ENCODE results near the gene SBF2.

DNA sequence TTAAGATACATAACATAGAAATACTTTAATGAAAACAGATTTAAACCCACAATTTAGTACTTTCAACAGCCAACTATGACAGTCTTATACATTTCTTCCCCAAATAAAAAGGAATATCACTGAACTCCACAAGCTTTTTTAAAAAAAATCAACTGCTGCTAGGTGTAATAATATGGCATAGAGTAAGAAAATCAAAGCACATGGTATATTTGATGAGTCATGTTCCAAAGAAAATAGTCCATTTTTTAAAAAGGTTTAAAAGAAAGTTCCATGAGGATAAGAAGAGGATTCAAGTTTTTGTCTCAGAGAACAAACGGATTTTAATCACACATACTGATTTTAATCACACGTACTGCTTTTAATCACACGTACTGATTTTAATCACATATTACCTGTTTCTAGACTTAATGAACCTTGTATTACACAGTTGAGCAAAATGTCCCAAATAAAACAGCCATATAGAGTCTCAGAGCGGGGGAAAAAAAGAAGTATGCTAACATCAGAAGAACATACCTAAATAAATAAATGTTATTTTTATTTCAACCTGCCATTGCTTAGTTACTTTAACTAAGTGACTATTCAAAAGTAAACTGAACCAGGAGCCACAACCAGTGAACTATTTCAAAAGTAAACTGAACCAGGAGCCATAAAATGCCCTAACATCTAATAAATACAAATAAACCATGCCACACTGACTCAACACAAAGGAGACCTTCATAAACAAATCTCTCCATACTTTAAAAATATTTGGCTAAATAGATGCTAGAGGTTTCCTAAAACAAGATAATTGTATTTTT lies 198.4 kb downstream of the SBF2 start:
- no peak for TF ChIP-seq NFIB (CRISPR knock-in tag; IDR thresholded peaks at IDR 0.05; ENCODE audit: borderline replicate concordance)
- TF ChIP-seq, protein P1, sequence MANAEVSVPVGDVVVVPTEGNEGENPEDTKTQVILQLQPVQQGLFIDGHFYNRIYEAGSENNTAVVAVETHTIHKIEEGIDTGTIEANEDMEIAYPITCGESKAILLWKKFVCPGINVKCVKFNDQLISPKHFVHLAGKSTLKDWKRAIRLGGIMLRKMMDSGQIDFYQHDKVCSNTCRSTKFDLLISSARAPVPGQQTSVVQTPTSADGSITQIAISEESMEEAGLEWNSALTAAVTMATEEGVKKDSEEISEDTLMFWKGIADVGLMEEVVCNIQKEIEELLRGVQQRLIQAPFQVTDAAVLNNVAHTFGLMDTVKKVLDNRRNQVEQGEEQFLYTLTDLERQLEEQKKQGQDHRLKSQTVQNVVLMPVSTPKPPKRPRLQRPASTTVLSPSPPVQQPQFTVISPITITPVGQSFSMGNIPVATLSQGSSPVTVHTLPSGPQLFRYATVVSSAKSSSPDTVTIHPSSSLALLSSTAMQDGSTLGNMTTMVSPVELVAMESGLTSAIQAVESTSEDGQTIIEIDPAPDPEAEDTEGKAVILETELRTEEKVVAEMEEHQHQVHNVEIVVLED (CRISPR knock-in tag; IDR thresholded peaks at IDR 0.05; ENCODE audit: borderline replicate concordance): no peak
- TF ChIP-seq, protein P2, sequence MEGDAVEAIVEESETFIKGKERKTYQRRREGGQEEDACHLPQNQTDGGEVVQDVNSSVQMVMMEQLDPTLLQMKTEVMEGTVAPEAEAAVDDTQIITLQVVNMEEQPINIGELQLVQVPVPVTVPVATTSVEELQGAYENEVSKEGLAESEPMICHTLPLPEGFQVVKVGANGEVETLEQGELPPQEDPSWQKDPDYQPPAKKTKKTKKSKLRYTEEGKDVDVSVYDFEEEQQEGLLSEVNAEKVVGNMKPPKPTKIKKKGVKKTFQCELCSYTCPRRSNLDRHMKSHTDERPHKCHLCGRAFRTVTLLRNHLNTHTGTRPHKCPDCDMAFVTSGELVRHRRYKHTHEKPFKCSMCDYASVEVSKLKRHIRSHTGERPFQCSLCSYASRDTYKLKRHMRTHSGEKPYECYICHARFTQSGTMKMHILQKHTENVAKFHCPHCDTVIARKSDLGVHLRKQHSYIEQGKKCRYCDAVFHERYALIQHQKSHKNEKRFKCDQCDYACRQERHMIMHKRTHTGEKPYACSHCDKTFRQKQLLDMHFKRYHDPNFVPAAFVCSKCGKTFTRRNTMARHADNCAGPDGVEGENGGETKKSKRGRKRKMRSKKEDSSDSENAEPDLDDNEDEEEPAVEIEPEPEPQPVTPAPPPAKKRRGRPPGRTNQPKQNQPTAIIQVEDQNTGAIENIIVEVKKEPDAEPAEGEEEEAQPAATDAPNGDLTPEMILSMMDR (CRISPR knock-in tag; IDR thresholded peaks at IDR 0.05): no peak
- TF ChIP-seq ZNF292 (CRISPR knock-in tag; IDR thresholded peaks at IDR 0.05; ENCODE audit: borderline replicate concordance, low read depth): no peak
- TF ChIP-seq MAFK (conservative IDR thresholded peaks at IDR 0.05 in 1 of 2, IDR thresholded peaks at IDR 0.05 in 1 of 2; ENCODE audit: low read length in 2 of 2): no peak
- TF ChIP-seq FOXM1 (CRISPR knock-in tag; IDR thresholded peaks at IDR 0.05): no peak
- TF ChIP-seq RFXAP (CRISPR knock-in tag; IDR thresholded peaks at IDR 0.05; ENCODE audit: borderline replicate concordance): no peak
- TF ChIP-seq, protein P3, sequence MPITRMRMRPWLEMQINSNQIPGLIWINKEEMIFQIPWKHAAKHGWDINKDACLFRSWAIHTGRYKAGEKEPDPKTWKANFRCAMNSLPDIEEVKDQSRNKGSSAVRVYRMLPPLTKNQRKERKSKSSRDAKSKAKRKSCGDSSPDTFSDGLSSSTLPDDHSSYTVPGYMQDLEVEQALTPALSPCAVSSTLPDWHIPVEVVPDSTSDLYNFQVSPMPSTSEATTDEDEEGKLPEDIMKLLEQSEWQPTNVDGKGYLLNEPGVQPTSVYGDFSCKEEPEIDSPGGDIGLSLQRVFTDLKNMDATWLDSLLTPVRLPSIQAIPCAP (CRISPR knock-in tag; IDR thresholded peaks at IDR 0.05; ENCODE audit: low read depth): no peak
- TF ChIP-seq, protein P4, sequence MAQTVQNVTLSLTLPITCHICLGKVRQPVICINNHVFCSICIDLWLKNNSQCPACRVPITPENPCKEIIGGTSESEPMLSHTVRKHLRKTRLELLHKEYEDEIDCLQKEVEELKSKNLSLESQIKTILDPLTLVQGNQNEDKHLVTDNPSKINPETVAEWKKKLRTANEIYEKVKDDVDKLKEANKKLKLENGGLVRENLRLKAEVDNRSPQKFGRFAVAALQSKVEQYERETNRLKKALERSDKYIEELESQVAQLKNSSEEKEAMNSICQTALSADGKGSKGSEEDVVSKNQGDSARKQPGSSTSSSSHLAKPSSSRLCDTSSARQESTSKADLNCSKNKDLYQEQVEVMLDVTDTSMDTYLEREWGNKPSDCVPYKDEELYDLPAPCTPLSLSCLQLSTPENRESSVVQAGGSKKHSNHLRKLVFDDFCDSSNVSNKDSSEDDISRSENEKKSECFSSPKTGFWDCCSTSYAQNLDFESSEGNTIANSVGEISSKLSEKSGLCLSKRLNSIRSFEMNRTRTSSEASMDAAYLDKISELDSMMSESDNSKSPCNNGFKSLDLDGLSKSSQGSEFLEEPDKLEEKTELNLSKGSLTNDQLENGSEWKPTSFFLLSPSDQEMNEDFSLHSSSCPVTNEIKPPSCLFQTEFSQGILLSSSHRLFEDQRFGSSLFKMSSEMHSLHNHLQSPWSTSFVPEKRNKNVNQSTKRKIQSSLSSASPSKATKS (CRISPR knock-in tag; IDR thresholded peaks at IDR 0.05): no peak
- TF ChIP-seq, protein P5, sequence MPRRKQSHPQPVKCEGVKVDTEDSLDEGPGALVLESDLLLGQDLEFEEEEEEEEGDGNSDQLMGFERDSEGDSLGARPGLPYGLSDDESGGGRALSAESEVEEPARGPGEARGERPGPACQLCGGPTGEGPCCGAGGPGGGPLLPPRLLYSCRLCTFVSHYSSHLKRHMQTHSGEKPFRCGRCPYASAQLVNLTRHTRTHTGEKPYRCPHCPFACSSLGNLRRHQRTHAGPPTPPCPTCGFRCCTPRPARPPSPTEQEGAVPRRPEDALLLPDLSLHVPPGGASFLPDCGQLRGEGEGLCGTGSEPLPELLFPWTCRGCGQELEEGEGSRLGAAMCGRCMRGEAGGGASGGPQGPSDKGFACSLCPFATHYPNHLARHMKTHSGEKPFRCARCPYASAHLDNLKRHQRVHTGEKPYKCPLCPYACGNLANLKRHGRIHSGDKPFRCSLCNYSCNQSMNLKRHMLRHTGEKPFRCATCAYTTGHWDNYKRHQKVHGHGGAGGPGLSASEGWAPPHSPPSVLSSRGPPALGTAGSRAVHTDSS (CRISPR knock-in tag; conservative IDR thresholded peaks at IDR 0.05): no peak
